ENCODE results near the gene GABBR2.
"Not testable (repeated sequence)": the region's sequence is repeated elsewhere in the genome, so short reads cannot be mapped to it uniquely, and the experiment has no call there.

DNA sequence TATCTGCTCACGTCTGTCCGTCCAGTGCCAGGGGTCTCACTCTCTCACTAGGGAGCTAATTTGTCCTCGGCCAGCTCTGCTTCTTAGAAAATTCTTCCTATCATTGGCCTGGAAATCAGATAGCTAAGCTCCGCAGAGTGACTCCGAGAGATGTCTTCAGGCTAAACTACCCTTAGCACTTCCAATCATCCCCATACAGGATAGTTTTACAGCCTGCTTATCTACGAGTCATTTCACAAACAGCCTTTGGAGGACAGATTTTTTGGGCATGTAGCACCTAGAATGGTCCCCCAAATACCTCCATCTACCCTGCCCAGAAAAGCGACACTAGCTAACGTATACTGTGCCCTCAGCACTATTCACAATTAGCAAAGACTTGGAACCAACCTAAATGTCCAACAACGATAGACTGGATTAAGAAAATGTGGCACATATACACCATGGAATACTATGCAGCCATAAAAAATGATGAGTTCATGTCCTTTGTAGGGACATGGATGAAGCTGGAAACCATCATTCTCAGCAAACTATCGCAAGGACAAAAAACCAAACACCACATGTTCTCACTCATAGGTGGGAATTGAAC, 123.8 kb downstream of the GABBR2 start:
- TF ChIP-seq, protein P1, sequence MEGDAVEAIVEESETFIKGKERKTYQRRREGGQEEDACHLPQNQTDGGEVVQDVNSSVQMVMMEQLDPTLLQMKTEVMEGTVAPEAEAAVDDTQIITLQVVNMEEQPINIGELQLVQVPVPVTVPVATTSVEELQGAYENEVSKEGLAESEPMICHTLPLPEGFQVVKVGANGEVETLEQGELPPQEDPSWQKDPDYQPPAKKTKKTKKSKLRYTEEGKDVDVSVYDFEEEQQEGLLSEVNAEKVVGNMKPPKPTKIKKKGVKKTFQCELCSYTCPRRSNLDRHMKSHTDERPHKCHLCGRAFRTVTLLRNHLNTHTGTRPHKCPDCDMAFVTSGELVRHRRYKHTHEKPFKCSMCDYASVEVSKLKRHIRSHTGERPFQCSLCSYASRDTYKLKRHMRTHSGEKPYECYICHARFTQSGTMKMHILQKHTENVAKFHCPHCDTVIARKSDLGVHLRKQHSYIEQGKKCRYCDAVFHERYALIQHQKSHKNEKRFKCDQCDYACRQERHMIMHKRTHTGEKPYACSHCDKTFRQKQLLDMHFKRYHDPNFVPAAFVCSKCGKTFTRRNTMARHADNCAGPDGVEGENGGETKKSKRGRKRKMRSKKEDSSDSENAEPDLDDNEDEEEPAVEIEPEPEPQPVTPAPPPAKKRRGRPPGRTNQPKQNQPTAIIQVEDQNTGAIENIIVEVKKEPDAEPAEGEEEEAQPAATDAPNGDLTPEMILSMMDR (IDR thresholded peaks at IDR 0.05): not testable (repeated sequence)
- not testable (repeated sequence) for TF ChIP-seq POLR2AphosphoS5 (IDR thresholded peaks at IDR 0.05; ENCODE audit: low read depth, low read length); TCF7L2 (IDR thresholded peaks at IDR 0.05; ENCODE audit: low read depth, low read length); REST (IDR thresholded peaks at IDR 0.05; ENCODE audit: insufficient read depth in 1 of 2, low read depth in 2 of 2, low read length in 1 of 2); SIN3A (IDR thresholded peaks at IDR 0.05; ENCODE audit: borderline replicate concordance, insufficient read depth, low read depth, low read length)
